Left ventricle myocardium superior (tissue), 1 donor: ENCODE results near the gene EFNA4. TPM values are rescaled to one million over a fixed set of nuclear protein-coding genes. Genes with fewer than 3 reads are reported as not detected.
A peak's percentile ranks its signal among the peaks of the same experiment; 100 is the strongest.
"Not testable (repeated sequence)": the region's sequence is repeated elsewhere in the genome, so short reads cannot be mapped to it uniquely, and the experiment has no call there.

Experiments used
- ATAC-seq: fragments of 200-7000 bp; cut with Tn5 transposase; one replicate; pipeline ENCODE4 v1.9.1; 2020; ENCODE audit warnings: mild to moderate bottlenecking, moderate library complexity
- DNase-seq: peaks from one replicate; pipeline ENCODE4 v3.0.0-alpha.2; 2020
- intact Hi-C: fragments of 100-400 bp; cut with micrococcal nuclease; formaldehyde crosslinking; loops from one replicate; pipeline ENCODE4 v1.11.0; 2022
- total RNA-seq: library from RNA; stranded (reverse); fragmentation: NEBNext Ultra II Directional; extraction: Animal tissue kit (Norgen Biotek cat#: 25700); gene quantifications from one replicate; pipeline ENCODE4 v1.2.1, GENCODE V29; 2021
- donor health status: DM: no; HTN: yes; CAD: no; lungs with severe emphysema.

EFNA4 gene
- total RNA-seq, 1 donor from 2014 or later = 2.3 TPM

- DNase-seq (no peak), ATAC-seq (peak; percentile 71)
- intact Hi-C loops = no loop called here
These were observed 41.3 kb downstream of the EFNA4 start for GRCh38 chr1:155104605-155105534.

DNA sequence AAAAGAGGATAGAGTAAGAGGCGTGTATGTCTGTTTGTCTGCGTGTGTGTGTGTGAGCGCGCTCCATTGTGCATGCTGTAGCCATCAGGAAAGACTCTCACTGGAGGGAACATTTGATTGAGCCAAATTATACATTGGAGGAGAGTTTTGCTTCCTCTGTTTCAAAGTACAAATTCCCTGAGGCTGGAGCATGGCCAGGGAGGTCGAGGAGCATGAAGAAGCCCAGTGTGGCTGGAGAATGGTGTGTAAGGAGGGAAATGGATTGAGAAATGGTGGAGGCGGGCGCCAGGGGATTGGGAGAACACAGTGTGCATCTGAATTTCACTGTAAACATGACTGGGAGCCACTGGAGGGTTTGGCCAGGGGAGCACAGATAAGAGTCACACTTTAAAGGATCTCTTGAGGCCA lies 42.1 kb downstream of the EFNA4 start:
- DNase-seq (no peak), ATAC-seq (peak; percentile 56)
- intact Hi-C loops = no loop called here

GRCh38 chr1:155106862-155107261 lies 43.3 kb downstream of the EFNA4 start:
- no peak for DNase-seq
- intact Hi-C loops = no loop called here
- ATAC-seq = no peak

DNA sequence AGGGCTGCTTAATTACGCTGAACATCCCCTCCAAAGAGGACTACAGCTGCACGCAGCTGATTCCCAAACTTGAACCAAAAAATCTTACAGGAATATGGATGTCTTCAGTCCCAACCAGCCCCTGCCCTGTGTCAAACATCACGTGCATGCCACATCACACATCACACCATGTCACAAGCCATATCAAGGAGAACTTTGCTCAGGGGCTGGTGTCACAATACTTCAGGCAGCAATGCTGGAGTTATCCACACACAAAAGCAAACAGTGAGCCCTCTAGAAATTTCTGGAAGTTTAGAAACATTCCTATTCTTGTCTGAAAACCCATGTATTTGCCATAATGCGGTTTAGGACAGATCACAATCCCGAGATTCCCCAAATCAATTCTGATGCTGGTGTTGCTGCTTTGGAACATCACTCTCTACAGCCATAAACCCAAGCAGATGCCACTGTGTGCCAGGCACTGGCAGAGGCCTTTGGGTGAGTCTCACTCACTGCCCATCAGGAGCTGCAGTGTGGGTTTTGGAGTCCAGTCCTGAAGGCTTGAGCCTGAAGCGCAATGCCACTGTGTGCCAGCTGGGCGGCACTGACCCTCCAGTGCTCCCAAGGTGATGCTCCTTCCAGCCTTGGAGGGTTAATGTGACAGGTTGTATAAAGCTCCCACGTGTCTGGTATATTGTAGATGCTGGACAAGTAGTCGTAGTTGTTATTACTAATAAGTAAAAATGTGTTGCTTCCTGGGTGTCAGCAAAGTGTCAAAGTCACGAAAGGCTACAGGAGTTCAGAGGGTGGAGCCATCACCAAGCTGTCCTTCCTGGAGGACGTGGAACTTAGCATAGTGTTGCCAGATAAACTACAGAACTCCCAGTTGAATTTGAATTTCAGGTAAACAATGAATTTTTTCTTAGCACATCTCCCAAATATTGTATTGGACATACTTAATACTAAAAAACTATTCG lies 44.0 kb downstream of the EFNA4 start:
- intact Hi-C loops = no loop called here
- no peak for ATAC-seq
- no peak for DNase-seq

GRCh38 chr1:155108296-155108695 lies 44.8 kb downstream of the EFNA4 start:
- DNase-seq (no peak), ATAC-seq (no peak)
- intact Hi-C loops = no loop called here

DNA sequence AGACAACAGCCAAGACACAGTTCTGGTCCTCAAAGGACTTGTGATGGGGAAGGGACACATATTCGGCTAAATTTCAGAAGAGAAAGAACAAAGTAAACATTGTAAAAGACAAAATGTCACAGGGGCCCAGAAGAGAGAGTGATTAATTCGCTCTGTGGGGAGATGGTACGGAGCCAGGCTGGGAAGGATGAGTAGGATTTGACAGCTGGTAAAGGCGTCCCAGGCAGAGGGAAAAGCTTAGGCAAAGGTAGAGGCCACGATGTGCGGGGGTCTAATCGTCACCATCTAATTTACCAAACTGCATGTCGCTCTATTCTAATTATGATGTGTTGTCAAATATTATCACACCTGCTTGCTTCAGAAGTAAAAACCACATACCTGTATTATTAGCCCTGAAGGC lies 46.8 kb downstream of the EFNA4 start:
- no peak for DNase-seq
- intact Hi-C loops = no loop called here
- no peak for ATAC-seq

DNA sequence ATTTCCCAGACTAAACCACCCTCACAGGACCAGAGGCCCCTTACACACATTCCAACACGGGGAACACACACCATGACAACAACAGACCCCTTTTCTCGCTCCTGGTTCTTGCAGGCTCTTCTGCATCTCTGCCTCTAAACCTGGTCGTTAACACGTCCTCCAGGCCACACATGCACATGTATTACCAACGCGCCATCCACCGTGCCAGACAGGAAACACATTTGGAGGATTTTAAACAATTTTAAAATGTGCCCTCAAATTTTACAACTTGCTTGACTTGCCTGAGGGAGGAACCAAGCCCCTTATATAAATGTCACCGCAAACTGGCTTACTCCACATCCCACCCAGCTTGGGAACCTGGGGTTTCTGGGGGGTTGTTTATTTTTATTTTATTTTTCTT lies 47.3 kb downstream of the EFNA4 start:
- intact Hi-C loops = no loop called here
- DNase-seq (no peak), ATAC-seq (no peak)

DNA sequence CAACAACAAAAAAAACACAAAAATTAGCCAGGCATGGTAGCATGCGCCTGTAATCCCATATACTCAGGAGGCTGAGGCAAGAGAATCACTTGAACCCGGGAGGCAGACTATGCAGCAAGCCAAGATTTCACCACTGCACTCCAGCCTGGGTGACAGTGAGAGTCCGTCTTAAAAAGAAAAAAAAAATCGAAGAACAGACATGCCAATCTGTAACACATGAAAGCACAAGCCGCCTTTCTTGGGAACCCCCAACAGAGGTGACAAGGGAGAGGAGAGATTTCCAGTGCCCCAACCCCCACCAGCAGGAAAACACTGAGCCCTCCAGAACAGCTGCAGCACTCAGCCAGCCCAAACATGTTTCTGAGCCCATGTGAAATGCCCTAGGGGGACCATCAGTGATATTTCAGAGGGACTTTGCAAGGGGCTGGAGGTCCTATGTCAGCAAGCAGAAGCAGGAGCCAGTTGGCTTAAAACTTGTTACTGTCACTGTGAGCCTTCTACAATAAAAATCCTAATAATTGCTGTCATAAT lies 50.0 kb downstream of the EFNA4 start:
- intact Hi-C loops = no loop called here
- ATAC-seq (no peak), DNase-seq (no peak)

DNA sequence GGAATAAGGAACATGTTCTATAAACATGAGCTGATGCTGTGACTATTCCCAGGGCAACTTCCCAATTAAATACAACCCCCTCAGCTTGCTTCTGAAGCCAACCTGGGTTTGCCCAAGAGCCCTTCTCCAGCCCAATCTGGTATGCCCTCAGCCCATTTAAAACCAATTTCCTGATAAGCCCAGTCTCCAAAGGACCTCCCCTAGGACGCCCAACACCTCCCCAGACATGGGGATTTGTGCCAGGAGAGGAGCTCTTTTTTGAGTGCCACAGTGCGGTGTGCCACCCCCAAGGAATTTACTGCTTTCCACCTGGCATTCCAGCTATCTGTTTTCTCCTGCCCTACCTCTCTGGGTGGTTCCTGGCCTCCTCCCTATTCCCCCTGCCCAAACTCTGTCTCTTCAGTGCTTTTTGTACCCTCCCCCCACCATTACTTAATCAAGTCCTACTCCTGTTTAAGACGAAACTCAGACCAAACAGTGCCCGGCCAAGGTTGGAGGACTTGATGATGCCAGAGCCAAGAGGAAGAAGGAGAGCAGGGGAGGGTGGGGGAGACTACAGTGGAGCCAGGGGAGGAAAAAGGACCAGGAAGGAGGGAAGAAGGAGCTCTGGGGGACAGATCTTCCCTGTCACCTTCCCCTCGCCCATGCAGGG lies 52.7 kb downstream of the EFNA4 start:
- no peak for ATAC-seq
- no peak for DNase-seq
- intact Hi-C loops = no loop called here

DNA sequence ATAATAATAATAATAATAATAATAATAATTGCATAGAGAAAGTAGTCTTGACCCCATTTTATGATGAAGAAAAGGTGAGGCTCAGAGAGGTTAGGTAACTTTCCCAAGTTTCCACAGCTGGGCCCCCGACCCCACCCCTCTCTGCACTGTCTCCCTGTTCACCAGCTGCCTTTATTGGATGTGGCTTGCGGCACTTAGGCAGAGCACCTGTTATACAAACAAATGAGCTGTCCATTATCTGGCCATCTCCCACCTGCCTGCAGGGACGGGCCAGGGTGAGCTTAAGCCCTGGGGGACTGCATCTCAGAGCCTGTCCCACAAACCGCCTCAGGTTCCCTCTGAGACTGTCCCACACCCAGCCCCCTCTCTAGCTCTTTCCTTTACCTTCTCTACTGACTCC lies 54.1 kb downstream of the EFNA4 start:
- intact Hi-C loops = no loop called here
- DNase-seq (no peak), ATAC-seq (no peak)

GRCh38 chr1:155118090-155118489 lies 54.5 kb downstream of the EFNA4 start:
- intact Hi-C loops, ATAC-seq, DNase-seq: not testable (repeated sequence)

Other genes starting within 250 kb of the EFNA4 start
- 4.0 TPM for gene KCNN3, start 193.5 kb upstream of the EFNA4 start, total RNA-seq
- gene PMVK, start 127.0 kb upstream of the EFNA4 start, total RNA-seq = 66.6 TPM
- 60.4 TPM for gene PBXIP1, start 107.6 kb upstream of the EFNA4 start, total RNA-seq
- gene PYGO2, start 102.0 kb upstream of the EFNA4 start, total RNA-seq = 14.7 TPM
- 62.1 TPM for gene SHC1, start 93.0 kb upstream of the EFNA4 start, total RNA-seq
- gene CKS1B, start 89.1 kb upstream of the EFNA4 start, total RNA-seq = 16.7 TPM
- gene FLAD1, start 80.4 kb upstream of the EFNA4 start, total RNA-seq = 31.4 TPM
- not detected for gene LENEP, start 70.2 kb upstream of the EFNA4 start, total RNA-seq
- gene ZBTB7B, start 60.9 kb upstream of the EFNA4 start, total RNA-seq = 58.9 TPM
- 0.37 TPM for gene DCST2, start 30.0 kb upstream of the EFNA4 start, total RNA-seq
- gene DCST1, start 29.9 kb upstream of the EFNA4 start, total RNA-seq = not detected
- gene ADAM15, start 12.4 kb upstream of the EFNA4 start, total RNA-seq = 84.2 TPM
- 1.1 TPM for gene EFNA3, start 15.1 kb downstream of the EFNA4 start, total RNA-seq
- 51.0 TPM for gene EFNA1, start 64.1 kb downstream of the EFNA4 start, total RNA-seq
- gene SLC50A1, start 72.1 kb downstream of the EFNA4 start, total RNA-seq = 8.8 TPM
- 52.4 TPM for gene DPM3, start 76.8 kb downstream of the EFNA4 start, total RNA-seq
- 134 TPM for gene KRTCAP2, start 109.6 kb downstream of the EFNA4 start, total RNA-seq
- 0.22 TPM for gene TRIM46, start 110.1 kb downstream of the EFNA4 start, total RNA-seq
- 6.3 TPM for gene THBS3, start 144.2 kb downstream of the EFNA4 start, total RNA-seq
- gene MTX1, start 145.0 kb downstream of the EFNA4 start, total RNA-seq = 14.1 TPM
- gene ENTREP3, start 191.7 kb downstream of the EFNA4 start, total RNA-seq = 15.0 TPM
- 62.7 TPM for gene SCAMP3, start 198.6 kb downstream of the EFNA4 start, total RNA-seq
- gene CLK2, start 209.8 kb downstream of the EFNA4 start, total RNA-seq = 18.9 TPM
- gene HCN3, start 213.7 kb downstream of the EFNA4 start, total RNA-seq = 1.5 TPM
- gene PKLR, start 237.7 kb downstream of the EFNA4 start, total RNA-seq = not detected
- 78.4 TPM for gene FDPS, start 245.1 kb downstream of the EFNA4 start, total RNA-seq